HEK293T (cell line): ENCODE data around the gene SNX24.

ENCODE experiments used
- ARNT ChIP-seq: fragments of 450-650 bp; IDR thresholded peaks from 2 replicates; pipeline ENCODE4 v1.6.1; 2017; ENCODE audit warnings: mild to moderate bottlenecking
- BHLHE40 ChIP-seq: fragments of 450-650 bp; IDR thresholded peaks from 2 replicates; pipeline ENCODE4 v1.6.1; 2016; ENCODE audit warnings: mild to moderate bottlenecking, moderate library complexity, borderline replicate concordance
- CTBP1 ChIP-seq: fragments of 450-650 bp; IDR thresholded peaks from 2 replicates; pipeline ENCODE4 v1.6.1; 2016; ENCODE audit warnings: borderline replicate concordance
- ELF4 ChIP-seq: fragments of 450-650 bp; IDR thresholded peaks from 2 replicates; pipeline ENCODE4 v1.6.1; 2017; ENCODE audit warnings: antibody characterized with exemption
- FOXA1 ChIP-seq: fragments of 450-650 bp; IDR thresholded peaks from 2 replicates; pipeline ENCODE4 v1.6.1; 2016; ENCODE audit warnings: mild to moderate bottlenecking
- FOXK2 ChIP-seq: fragments of 450-650 bp; IDR thresholded peaks from 2 replicates; pipeline ENCODE4 v1.6.1; 2016; ENCODE audit warnings: mild to moderate bottlenecking
- FOXM1 ChIP-seq: fragments of 450-650 bp; IDR thresholded peaks from 2 replicates; pipeline ENCODE4 v1.6.1; 2017; ENCODE audit warnings: mild to moderate bottlenecking, borderline replicate concordance
- HDGF ChIP-seq: fragments of 450-650 bp; IDR thresholded peaks from 2 replicates; pipeline ENCODE4 v1.6.1; 2017; ENCODE audit warnings: antibody characterized with exemption, borderline replicate concordance
- NFRKB ChIP-seq: fragments of 450-650 bp; IDR thresholded peaks from 2 replicates; pipeline ENCODE4 v1.6.1; 2016; ENCODE audit warnings: mild to moderate bottlenecking, moderate library complexity
- SP1 ChIP-seq: fragments of 450-650 bp; IDR thresholded peaks from 2 replicates; pipeline ENCODE4 v1.6.1; 2017
- SUZ12 ChIP-seq: fragments of 450-650 bp; IDR thresholded peaks from 2 replicates; pipeline ENCODE4 v1.6.1; 2016; ENCODE audit warnings: mild to moderate bottlenecking
- TARDBP ChIP-seq: fragments of 450-650 bp; IDR thresholded peaks from 2 replicates; pipeline ENCODE4 v1.6.1; 2016
- ZNF384 ChIP-seq: fragments of 450-650 bp; IDR thresholded peaks from 2 replicates; pipeline ENCODE4 v1.6.1; 2016
- TF ChIP-seq, protein P1 (sequence below): fragments of 450-650 bp; IDR thresholded peaks from 2 replicates; pipeline ENCODE4 v1.6.1; 2016

DNA sequence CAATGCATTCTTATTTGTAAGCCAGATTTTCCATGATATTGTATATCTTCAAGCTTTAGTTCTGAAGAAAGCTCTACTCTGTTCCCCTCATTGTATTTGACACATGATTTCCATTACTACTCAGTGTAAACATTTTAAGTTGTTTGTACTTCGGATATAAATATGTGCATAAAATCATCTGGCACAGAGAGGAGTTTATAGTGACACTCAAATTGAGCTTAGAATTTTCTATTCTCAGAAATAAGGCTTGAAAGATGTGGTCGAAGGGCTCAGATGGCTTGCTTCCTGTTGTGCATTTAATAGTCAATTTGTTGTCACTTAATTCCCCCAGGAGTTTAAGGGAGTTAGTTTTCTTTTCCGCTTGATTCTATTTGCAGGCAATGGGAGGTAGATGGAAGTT, 102.4 kb downstream of the SNX24 start:
- TF ChIP-seq NFRKB, result no peak
- TF ChIP-seq TARDBP, result no peak
- no peak for TF ChIP-seq SP1
- no peak for TF ChIP-seq SUZ12
- no peak for TF ChIP-seq FOXM1
- no peak for TF ChIP-seq FOXA1
- TF ChIP-seq, protein P1, sequence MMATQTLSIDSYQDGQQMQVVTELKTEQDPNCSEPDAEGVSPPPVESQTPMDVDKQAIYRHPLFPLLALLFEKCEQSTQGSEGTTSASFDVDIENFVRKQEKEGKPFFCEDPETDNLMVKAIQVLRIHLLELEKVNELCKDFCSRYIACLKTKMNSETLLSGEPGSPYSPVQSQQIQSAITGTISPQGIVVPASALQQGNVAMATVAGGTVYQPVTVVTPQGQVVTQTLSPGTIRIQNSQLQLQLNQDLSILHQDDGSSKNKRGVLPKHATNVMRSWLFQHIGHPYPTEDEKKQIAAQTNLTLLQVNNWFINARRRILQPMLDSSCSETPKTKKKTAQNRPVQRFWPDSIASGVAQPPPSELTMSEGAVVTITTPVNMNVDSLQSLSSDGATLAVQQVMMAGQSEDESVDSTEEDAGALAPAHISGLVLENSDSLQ, result no peak
- no peak for TF ChIP-seq HDGF
- TF ChIP-seq CTBP1, result no peak
- TF ChIP-seq ZNF384, result no peak
- no peak for TF ChIP-seq FOXK2
- TF ChIP-seq ARNT, result no peak
- no peak for TF ChIP-seq BHLHE40
- TF ChIP-seq ELF4, result no peak
